HG03442 (cell line): Measurements from ENCODE around the gene GRM1.

Experiments used
- ATAC-seq: cut with Tn5 transposase; IDR thresholded peaks from one replicate; pipeline ENCODE4 v1.9.1; 2021; ENCODE audit warnings: mild to moderate bottlenecking, moderate library complexity; ENCODE audit not compliant: unreplicated experiment

Gene GRM1

DNA sequence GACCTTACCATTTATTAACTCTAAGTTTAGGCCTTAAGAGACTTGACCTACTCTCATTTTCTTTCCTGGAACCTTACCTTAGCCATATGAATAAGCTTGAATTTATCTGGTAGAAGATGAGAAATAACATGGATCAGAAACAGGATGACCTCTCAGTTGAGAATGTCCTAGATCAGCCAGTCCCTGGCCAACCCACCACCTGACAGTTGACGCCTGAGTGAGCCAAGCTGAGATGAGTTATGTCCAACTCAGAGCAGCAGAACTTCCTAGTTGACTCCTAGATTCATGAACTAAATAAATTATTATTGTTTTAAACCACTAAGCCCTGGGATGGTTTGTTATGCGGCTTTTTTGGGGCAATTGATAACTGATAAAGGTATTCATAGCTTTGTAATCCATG lies 281.8 kb downstream of the GRM1 start:
- no peak for ATAC-seq

DNA sequence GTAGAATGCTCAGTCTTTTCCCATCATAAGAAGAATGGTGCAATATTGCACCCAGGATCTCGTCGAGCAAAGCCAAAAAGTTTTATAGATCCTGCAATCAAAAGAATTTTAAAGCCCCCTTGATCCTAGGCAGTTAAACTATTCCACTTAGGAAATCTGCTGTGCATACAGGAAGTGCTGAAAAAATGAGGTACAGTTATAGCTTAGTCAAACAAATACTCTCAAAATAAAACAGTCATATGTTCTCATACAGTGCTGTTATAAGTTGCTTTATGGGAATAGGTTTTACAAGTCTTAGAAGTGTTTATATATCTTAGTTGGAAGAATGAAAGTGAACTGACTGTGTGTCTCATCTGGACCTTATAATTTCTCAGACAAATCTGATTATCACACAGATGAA lies 282.2 kb downstream of the GRM1 start:
- ATAC-seq = no peak

DNA sequence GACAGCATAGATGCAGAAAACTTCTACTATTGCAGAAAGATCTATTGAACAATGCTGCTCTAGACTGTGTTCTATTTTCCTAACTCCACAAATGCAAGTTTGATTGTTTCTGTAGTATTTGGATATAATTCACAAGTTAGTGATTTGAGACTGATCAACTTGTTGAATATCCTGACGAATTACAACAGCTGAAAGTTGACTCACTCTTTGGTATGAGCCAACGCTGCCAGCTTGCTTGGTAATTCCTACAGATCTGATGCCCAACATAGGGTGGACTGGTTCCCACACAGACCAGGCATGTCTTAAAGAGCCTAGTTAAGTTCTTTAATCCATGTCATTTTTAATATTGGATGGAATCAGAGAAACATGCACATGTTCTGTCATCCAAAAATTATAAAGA lies 283.7 kb downstream of the GRM1 start:
- ATAC-seq = no peak

DNA sequence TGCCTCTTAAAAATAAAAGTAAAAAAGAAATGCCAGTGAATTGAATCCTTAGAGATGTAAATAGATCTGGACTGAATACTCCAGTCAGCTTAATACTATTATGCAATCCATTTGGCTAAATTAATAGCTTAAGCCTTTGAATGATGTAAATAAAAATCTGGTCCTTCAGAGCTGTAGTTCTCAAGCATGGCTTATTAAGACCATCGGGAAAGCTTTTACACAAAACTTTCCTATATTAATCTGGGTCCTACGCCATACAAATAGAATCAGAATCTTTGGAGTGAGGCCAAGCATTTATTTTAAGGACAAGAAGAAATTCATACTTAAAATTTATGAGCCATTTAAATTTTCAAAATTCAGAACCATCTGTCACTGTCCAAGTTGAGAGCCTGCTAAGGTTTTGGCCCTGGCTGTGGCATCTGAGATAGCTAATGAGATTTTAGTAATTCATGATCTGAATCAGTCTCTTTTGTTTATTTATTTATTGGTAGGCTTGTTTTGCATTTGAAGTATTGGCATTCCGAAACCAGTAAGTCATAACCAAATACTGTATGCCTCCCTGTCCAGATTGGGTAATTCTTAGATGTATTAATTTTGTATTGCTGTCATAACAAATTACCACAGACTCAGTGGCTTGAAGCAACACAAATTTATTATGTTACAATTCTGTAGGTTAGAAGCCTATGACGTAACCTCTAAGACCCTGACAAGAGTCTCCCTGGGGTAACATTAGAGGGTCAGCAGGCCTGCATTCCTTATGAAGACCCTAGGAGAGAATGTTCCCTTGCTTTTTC lies 286.7 kb downstream of the GRM1 start:
- no peak for ATAC-seq

DNA sequence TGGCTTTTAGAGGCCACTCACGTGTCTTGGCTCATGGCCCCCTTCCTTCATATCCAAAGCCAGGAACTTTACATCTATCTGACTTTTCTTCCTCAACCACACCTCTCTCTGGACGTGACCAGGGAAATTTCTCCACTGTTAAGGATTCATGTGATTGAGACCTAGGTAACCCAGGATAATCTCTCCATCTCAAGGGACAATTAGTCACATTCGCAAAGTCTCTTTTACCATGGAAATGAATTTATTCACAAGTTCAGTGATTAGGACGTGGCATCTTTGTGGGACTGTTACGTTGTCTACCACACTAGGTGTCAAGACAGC lies 287.3 kb downstream of the GRM1 start:
- no peak for ATAC-seq

DNA sequence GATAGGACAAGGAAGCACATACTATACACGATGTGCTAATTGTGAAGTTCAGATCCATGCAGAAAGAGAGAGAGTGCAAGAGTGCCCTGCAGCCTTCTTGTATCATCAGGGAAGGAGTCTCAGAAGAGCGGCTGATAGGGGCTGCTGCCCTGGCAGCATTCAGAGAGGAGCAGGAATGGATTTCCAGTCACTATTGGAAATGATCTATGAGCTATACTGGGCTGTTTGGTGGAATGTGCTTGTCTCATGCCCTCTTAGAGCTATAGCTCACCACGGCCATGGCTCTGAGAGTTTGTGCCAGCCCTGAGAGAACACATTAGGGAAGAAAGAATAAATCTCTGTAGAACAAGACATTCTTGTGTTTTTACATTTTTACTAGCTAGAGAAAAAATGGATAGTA lies 302.2 kb downstream of the GRM1 start:
- no peak for ATAC-seq

DNA sequence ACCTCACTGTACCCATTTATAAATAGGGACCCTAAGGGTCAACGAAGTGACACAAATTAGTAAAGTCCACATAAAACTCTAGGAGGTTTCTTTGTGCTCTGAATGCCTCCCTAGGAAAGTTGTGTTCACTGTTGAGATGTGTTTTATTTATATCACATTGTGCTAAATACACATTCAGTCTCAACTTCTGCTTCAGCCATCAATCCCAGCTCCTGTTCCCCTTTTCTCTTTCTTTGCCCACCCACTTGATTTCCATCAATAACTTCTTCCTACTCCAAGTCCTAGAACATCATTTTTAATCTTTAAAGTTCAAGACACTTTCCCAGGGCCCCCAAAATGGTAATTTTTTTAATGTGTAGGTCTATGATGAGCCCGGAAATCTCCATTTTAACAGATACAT lies 306.5 kb downstream of the GRM1 start:
- ATAC-seq = no peak

DNA sequence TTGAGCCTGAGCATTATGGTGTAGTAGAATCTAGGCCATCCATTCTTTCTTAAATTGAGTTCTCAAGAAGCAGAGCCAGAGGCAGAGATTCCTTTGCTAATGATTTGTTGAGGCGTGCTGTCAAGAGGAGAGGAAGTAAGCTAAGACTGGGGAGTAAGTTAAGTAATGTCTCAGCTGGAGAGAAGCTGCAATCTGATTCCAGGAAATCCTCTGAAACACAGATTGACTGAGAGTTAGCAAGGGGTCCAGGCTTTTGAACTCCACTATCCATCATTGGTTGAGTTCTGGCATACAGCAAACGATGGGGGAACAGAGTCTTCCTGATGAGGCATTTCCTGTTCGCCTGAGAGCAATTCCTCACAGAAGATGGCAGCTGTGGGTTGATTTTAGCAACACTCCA lies 307.3 kb downstream of the GRM1 start:
- ATAC-seq = no peak

DNA sequence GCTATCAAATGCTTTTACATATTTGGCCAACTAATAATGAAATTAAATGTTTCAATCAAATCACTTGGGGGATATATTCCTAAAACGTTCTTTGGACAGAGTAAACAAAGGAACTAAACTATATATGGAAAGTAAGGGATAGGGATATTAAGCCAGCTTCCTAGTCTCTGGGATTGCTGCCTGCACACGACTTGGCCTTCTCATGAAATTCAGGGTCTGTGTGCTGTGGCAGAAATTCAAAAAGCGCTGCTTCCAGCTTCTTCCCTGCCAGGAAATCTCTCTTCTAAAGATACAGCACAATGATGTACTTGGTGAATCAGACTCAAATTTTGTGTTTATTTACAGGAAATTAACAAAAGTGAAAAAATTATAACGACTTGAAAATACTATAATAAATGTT lies 308.5 kb downstream of the GRM1 start:
- ATAC-seq = no peak

DNA sequence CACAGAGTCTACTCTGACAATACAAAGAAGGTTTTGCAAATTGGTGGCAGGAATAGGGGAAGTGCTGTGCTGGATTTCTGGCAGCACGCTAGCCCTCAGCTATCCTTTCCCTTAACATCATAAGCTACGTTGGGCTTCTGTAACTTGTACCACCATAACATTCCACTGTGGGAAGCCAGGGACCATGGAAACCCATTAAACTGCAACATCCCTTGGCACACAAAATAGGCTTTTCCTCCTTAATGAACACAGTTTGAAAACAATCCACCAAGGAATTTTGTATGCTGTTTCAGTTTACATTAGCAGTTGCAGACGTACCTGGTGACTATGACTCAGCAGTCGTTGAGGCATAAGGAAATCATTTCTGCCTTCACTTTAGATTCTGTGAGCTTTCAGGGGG lies 310.9 kb downstream of the GRM1 start:
- ATAC-seq = no peak

DNA sequence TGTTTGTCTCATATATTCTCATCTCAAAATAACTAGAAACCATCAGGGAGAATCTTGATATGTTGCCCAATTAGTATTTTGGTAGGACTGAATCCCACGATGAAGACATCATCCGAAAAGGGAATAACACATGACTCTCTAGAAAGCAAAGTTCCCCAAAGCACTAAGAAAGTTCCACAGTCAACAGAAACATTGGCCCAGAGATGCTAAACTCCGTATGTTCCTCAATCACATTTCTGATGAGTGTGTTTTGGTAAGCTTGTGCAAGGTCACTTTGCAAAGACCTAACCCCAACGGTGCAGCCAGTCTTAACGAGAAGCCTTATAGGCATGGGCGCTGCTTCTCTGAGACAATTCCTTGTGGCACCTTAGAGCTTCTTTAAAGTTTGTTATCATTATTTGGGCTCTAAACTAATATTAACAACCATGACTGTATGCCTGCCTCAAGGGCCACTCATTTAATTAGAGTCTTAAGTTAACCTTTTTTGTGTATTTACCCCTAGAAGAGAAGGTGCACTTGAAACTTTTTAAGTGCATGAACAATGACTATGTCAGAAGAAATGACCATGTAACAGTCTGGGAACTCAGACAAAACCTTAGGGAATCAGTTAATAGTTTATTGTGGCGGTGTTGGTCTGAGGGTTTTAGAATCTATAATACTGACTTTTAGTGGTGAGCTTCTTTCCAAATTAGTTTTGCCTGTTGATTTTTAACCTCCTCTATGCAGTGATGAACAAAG lies 312.8 kb downstream of the GRM1 start:
- ATAC-seq = no peak

DNA sequence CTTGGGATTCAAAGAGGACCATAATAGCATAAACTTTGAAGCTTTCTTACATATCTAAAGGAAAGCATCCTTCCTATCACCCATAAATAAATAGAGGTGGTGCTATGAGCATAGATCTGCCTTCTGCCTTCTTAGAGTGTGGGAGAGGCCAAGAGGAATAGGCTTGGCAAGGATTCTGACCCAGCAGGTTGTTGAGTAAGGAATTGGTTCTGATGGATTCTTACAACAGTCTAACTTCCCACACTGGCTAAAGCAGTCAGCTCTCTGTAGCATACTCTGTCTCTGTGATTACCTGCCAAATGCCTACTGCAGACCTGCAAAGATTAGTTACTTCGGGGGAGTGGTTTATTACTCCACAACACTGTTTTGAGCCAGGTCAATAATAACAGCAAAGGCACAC lies 316.7 kb downstream of the GRM1 start:
- no peak for ATAC-seq

DNA sequence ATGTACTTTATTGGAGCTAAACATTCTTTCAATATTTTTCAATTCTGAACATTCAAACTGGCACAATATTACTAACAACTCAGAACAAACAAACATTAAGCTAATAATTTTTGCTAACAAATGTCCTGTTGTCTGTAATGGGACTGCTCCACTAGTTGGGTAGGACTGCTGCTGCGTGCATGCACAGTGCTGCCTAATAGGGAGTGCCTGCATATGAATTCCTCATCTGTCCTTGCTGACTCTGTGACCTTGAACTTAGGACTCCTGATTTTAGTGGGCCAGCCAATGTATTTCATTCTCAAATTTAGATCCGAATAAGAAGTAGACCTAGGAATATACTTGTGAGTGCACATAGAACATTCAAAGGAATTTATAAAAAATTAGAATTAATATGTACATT lies 318.2 kb downstream of the GRM1 start:
- no peak for ATAC-seq

DNA sequence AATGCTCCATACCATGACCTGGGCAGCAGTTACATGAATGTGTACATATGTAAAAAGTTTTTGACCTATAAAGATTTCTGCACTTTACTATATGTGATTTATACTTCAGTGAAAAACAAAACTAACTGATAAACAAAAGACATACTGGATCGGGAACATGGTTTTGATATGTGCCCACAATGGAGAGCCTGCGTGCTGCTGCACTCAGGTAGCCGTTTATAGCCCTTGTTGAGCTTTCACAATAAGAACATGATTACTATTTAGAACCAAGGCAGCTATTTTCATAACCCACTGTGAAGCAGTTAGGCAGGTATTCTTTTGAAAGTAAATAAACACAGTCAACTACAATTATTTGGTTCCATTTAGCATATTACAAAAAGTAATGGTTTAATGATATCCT lies 318.8 kb downstream of the GRM1 start:
- ATAC-seq = no peak

DNA sequence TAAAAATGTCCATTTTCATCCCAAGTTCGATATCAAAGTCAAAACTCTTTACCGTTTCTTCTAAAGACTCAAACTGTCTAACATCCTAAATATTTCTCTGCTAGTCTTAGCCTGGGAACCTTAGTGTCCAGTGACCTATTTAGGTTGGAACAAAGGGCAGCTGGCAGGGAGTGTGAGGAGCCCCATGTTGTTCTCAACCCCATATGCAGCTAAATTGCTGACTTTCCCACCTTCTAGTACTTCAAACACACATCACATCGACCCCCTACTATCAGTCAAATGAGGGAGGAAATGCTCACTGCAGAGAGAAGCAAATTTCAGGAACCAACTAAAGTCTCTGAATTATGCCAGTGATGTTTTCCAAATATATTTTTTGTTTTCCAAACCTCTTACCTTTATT lies 322.2 kb downstream of the GRM1 start:
- no peak for ATAC-seq

DNA sequence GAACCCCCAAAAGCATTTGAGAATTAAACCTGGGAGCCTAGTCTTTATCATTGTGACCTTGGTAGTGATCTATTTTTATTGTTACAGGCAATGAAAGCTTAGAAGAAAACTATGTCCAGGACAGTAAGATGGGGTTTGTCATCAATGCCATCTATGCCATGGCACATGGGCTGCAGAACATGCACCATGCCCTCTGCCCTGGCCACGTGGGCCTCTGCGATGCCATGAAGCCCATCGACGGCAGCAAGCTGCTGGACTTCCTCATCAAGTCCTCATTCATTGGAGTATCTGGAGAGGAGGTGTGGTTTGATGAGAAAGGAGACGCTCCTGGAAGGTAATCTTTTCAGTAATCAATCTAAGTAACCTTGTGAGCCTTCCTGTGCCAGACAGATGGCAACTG lies 323.3 kb downstream of the GRM1 start:
- ATAC-seq = no peak

DNA sequence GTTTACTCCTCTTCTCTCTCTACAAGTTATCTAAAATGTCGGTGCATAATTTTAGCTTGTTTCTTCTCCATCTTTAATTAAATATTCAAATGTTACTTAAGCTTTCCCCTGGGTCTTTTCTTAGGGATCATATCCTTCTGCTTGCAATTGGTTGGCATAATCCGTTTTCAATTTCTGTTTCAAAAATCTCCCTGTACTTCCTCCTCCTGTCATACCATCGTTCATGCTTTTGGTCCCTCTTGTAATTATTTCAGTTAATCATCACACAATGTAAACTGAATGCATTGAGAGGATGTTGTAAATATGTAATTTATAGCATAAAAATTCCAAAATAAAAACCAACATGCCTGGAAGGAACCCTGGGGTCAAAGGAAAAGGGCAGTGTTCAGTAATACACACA lies 325.6 kb downstream of the GRM1 start:
- ATAC-seq = no peak

DNA sequence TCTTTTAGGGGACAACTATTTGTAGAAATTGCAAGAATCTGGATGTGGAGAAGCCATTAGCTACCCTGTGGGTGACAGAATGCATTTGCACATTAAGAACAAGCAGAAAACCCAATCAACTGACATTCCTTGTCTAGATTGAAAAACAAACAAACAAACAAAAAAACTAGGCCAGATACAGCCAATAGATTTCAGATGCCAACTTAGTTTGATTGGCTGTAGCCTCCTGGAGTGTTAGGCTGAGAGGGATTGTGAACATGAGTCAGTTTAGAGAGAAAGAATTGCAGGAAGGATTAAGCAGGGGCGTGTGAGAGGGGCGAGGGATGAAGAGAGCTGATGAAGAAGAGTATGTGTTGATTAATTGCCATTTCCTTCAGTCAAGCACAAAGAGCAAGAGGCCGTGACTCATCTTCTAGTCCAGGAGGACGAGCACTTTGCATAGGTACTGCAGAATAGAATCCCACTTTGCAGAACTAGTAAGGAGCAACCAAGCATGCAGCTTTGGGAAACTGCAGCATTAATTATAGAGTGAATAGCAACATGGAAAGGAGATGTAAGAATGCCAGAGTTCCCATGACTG lies 326.7 kb downstream of the GRM1 start:
- no peak for ATAC-seq

DNA sequence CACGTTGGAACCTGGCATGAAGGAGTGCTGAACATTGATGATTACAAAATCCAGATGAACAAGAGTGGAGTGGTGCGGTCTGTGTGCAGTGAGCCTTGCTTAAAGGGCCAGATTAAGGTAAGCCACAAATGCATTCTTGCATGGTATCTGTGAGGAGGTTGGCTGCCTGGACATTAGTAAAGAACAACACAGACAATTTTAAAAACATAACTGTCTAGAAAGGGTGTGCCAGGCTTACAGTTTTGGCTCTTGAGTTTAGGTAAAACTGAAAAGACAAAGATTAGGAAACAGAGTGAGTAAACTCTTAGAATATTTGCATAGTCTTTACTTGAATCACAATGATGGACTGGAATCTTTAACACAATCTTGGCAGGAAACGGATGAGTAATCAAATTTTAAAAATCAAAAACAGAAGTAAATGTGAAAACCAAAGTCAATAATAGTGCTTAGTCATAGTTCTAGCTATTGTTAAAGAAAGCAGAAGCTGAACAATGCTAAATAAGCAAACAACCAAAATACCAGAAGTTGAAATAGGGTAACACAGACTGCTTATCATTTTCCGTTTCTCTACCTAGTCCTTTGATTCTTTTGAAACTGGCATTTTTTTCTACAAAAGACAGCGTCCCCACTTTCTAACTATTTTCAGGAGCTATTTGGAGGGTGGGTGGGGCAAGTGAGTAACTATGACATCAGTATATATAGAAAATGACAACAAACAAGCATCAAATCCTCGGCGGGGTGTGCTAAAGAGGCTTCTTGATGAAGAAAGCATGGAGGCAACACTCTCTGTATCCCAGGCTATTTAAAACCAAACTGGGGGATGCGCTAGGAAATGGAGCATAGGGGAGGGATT lies 328.9 kb downstream of the GRM1 start:
- ATAC-seq = peak; percentile 75

DNA sequence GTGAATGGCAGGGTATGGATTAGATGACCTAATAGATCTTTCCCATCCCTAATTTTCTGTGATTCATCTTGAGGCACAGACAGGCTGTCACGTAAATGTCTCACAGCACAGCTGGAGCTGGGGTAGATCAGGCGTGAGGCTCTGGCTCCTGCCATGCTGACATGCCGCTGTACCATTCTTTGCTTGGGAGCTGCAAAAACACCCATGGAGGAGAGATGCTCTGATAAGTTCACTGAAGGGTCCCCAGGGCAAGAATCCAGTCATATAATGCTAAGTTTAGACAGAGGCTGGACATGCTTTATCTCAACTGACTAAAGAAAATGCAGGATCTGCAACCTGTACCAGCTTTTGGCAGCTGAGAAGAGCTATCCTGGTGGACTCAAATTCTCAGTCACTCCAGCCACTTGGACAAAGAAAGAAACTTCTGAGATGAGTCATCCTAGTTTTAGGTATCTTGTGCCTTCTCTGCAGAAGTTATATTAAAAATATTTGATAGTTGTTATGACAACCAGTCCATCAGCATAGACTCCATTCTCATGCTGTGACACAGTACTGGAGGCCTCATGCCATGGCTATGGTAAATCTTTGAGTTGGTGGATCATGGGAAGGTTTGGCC lies 329.7 kb downstream of the GRM1 start:
- ATAC-seq = no peak

DNA sequence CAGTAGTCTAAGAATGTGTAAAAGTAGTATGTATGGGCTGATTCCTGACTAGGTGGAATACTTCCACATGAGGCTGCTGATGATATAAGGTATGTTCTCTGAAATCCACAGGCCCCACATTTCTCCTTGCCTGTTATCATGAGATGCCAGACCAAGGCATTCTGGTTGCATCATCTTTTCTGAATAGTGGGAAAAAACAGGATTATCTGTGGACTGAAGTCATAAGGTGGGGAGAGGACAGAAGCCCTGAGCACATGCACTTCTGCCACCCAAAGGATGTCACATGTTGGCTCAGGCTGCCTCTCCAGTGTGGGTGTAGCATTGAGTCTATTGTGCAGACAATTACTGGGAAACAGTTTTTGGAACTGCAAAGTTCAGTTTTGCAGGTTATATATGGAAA lies 330.3 kb downstream of the GRM1 start:
- no peak for ATAC-seq
